Embryonic facial prominence (tissue), 1 donor: ENCODE results near the gene RASGRP4.
"Not testable (repeated sequence)": the region's sequence is repeated elsewhere in the genome, so short reads cannot be mapped to it uniquely, and the experiment has no call there.

Experiments
- DNase-seq: peaks from one replicate; pipeline ENCODE4 v3.0.0-alpha.2; 2016; ENCODE audit errors: extremely low spot score

The RASGRP4 gene

GRCh38 chr19:38445362-38445761, 19.3 kb upstream of the RASGRP4 start:
- no peak for DNase-seq

GRCh38 chr19:38444026-38444425, 18.0 kb upstream of the RASGRP4 start:
- no peak for DNase-seq

- DNase-seq, result no peak
Observed at GRCh38 chr19:38443458-38443999, 17.5 kb upstream of the RASGRP4 start.

- DNase-seq, result no peak
Observed at GRCh38 chr19:38442736-38443135, 16.7 kb upstream of the RASGRP4 start.

- DNase-seq, result no peak
Observed at GRCh38 chr19:38441657-38442348, 15.8 kb upstream of the RASGRP4 start.

GRCh38 chr19:38440592-38440991, 14.6 kb upstream of the RASGRP4 start:
- no peak for DNase-seq

GRCh38 chr19:38437917-38438316, 11.9 kb upstream of the RASGRP4 start:
- DNase-seq, result no peak

GRCh38 chr19:38437295-38437694, 11.3 kb upstream of the RASGRP4 start:
- DNase-seq, result no peak

GRCh38 chr19:38434549-38435051, 8.6 kb upstream of the RASGRP4 start:
- no peak for DNase-seq

GRCh38 chr19:38433268-38433733, 7.3 kb upstream of the RASGRP4 start, which contains the start of gene RYR1:
TSS of gene RYR1 (plus strand) at chr19:38433691. CDS start at chr19:38433830, 139 bp downstream.
- DNase-seq, result no peak

- DNase-seq, result no peak
Observed at GRCh38 chr19:38430931-38431330, 4.9 kb upstream of the RASGRP4 start.

GRCh38 chr19:38429811-38430156, 3.8 kb upstream of the RASGRP4 start:
- DNase-seq, result no peak

GRCh38 chr19:38429055-38429810, 3.2 kb upstream of the RASGRP4 start:
- no peak for DNase-seq

- DNase-seq, result not testable (repeated sequence)
Observed at GRCh38 chr19:38427035-38427677, 1.1 kb upstream of the RASGRP4 start.

GRCh38 chr19:38425222-38425809, 703 bp downstream of the RASGRP4 start:
- DNase-seq, result no peak

- DNase-seq, result no peak
Observed at GRCh38 chr19:38424272-38424671, 1.7 kb downstream of the RASGRP4 start.

- no peak for DNase-seq
Observed at GRCh38 chr19:38422438-38422837, 3.6 kb downstream of the RASGRP4 start.

- DNase-seq, result no peak
Observed at GRCh38 chr19:38421856-38422255, 4.2 kb downstream of the RASGRP4 start.

- DNase-seq, result no peak
Observed at GRCh38 chr19:38420935-38421334, 5.1 kb downstream of the RASGRP4 start.

GRCh38 chr19:38417544-38418506, 8.2 kb downstream of the RASGRP4 start:
- DNase-seq, result no peak

GRCh38 chr19:38417146-38417543, 8.9 kb downstream of the RASGRP4 start:
- no peak for DNase-seq
